PFSK-1 (cell line): ENCODE data around the gene DDN.

Source experiments
- FOXP2 ChIP-seq: optimal IDR thresholded peaks from 2 replicates; pipeline ENCODE3; 2011; ENCODE audit warnings: borderline replicate concordance, control low read depth, inconsistent platforms; ENCODE audit not compliant: insufficient read depth; ENCODE audit errors: extremely low read length, extremely low read depth
- POLR2AphosphoS5 ChIP-seq: IDR thresholded peaks from 2 replicates; pipeline ENCODE4 v1.6.1; 2012; ENCODE audit warnings: low read depth, mild to moderate bottlenecking, control low read depth, low read length, moderate library complexity
- REST ChIP-seq, 2 experiments: IDR thresholded peaks; 2 replicates each; pipeline versions ENCODE4 v1.6.1 to v1.8.0; 2011 to 2012; ENCODE audit warnings: low read depth in 2 of 2, low read length in 2 of 2, control low read depth in 1 of 2, inconsistent platforms in 1 of 2, mild to moderate bottlenecking in 1 of 2, moderate library complexity in 1 of 2; ENCODE audit not compliant: insufficient read depth in 1 of 2
- SIN3A ChIP-seq: IDR thresholded peaks from 2 replicates; pipeline ENCODE4 v1.6.1; 2012; ENCODE audit warnings: mild to moderate bottlenecking, low read length, moderate library complexity, borderline replicate concordance; ENCODE audit not compliant: insufficient read depth
- TAF1 ChIP-seq: IDR thresholded peaks from 2 replicates; pipeline ENCODE4 v1.6.1; 2012; ENCODE audit warnings: low read length, control low read depth, borderline replicate concordance; ENCODE audit not compliant: insufficient read depth

Gene DDN

GRCh38 chr12:48988030-48988649 lies 11.0 kb downstream of the DDN start:
- TF ChIP-seq POLR2AphosphoS5 (no peak), FOXP2 (peak; percentile 14)

GRCh38 chr12:48986720-48987291 lies 12.4 kb downstream of the DDN start:
- no peak for TF ChIP-seq REST (IDR thresholded peaks at IDR 0.05; ENCODE audit: insufficient read depth in 1 of 2, low read depth in 2 of 2, low read length in 2 of 2)
- no peak for TF ChIP-seq POLR2AphosphoS5
- TF ChIP-seq SIN3A = no peak
- TF ChIP-seq FOXP2 = no peak
- no peak for TF ChIP-seq TAF1

GRCh38 chr12:48985901-48986300 lies 13.3 kb downstream of the DDN start:
- TF ChIP-seq SIN3A (no peak), TAF1 (no peak), FOXP2 (no peak), REST (IDR thresholded peaks at IDR 0.05; ENCODE audit: insufficient read depth in 1 of 2, low read depth in 2 of 2, low read length in 2 of 2) (no peak), POLR2AphosphoS5 (no peak)

GRCh38 chr12:48985475-48985897 lies 13.7 kb downstream of the DDN start:
- no peak for TF ChIP-seq TAF1

GRCh38 chr12:48982397-48983080 lies 16.6 kb downstream of the DDN start:
- TF ChIP-seq REST (IDR thresholded peaks at IDR 0.05; ENCODE audit: insufficient read depth in 1 of 2, low read depth in 2 of 2, low read length in 2 of 2) (no peak), TAF1 (no peak), POLR2AphosphoS5 (no peak), FOXP2 (no peak), SIN3A (no peak)

GRCh38 chr12:48981757-48982157 lies 17.4 kb downstream of the DDN start:
- TF ChIP-seq TAF1 (no peak), FOXP2 (no peak), SIN3A (no peak), REST (IDR thresholded peaks at IDR 0.05; ENCODE audit: insufficient read depth in 1 of 2, low read depth in 2 of 2, low read length in 2 of 2) (no peak), POLR2AphosphoS5 (no peak)
